ENCODE measurements around the gene DDX27.

GRCh38 chr20:49262444-49262843 lies 43.2 kb downstream of the DDX27 start:
- TF ChIP-seq CTCF (IDR thresholded peaks at IDR 0.05; ENCODE audit: poor library complexity): no peak
- TF ChIP-seq EZH2 (IDR thresholded peaks at IDR 0.05; ENCODE audit: borderline replicate concordance): no peak
- TF ChIP-seq EZH2phosphoT487 (IDR thresholded peaks at IDR 0.05; ENCODE audit: low read depth, severe bottlenecking, unreplicated experiment): no peak
